ENCODE data around the gene COL23A1.

DNA sequence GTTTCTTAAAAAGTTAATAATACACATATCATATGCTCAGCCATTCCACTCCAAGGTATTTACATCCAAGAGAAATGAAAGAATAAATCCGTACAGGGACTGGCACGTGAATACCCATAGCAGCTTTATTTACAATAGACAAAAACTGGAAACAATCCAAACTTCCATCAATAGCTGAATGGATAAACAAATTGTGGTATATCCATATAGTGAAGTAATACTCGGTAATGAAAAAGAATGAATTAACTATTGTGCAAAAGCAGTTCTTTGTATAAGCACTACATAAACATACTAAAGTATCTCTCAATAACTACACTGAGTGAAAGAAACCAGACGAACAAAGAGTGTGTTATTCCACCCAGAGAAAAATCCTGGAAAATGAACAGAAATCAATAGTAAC lies 17.6 kb downstream of the COL23A1 start:
- no peak for TF ChIP-seq EZH2 (IDR thresholded peaks at IDR 0.05)
- no peak for TF ChIP-seq POLR2AphosphoS5 (IDR thresholded peaks at IDR 0.05; ENCODE audit: borderline replicate concordance, low read depth, low read length)

All from SK-N-MC (cell line).